HG03108 (cell line): ENCODE results near the gene IL20RA.
A peak's percentile ranks its signal among the peaks of the same experiment; 100 is the strongest.
"Not testable (repeated sequence)": the region's sequence is repeated elsewhere in the genome, so short reads cannot be mapped to it uniquely, and the experiment has no call there.

Experiments
- ATAC-seq: cut with Tn5 transposase; IDR thresholded peaks from one replicate; pipeline ENCODE4 v1.9.1; 2021; ENCODE audit warnings: moderate library complexity; ENCODE audit not compliant: unreplicated experiment

Gene IL20RA

DNA sequence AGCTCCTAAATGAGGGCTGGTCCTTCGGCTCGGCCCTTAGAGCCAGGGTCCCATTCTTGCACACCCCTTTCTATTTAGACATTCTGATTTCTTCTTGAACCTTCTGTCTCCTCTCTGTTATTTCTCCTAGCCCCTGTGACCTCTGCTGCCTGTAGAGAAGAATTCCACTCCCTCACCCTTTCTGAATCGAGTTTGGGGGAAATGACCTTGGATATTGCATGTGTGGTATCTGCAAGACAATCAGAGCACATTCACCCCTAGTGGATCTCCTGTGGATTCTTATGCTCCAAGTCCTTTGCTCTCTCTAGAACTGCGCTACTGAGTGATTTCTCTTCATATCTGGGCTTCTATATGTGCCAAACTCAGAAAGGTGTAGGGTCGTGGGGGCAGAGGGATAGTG, 67.7 kb downstream of the IL20RA start:
- ATAC-seq = no peak

- ATAC-seq = no peak
These were observed 69.6 kb downstream of the IL20RA start for GRCh38 chr6:136975089-136975715.

DNA sequence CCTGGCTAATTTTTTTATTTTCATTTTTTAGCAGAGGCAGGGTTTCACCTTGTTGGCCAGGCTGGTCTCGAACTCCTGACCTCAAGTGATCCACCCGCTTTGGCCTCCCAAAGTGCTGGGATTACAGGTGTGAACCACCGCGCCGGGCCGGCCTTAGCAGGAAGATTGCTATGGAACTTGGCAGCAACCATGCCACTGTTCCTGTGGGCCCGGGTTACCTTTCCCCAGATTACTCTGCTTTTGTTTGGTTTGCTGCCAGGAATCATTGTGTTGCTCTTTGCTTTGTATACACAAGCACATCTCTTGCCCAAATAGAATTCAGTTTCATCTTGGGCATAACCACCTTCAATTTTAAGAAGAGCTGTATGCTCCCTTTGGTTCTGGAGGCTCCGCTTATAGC, 71.0 kb downstream of the IL20RA start:
- ATAC-seq = not testable (repeated sequence)

GRCh38 chr6:136971609-136972008, 73.2 kb downstream of the IL20RA start:
- no peak for ATAC-seq

DNA sequence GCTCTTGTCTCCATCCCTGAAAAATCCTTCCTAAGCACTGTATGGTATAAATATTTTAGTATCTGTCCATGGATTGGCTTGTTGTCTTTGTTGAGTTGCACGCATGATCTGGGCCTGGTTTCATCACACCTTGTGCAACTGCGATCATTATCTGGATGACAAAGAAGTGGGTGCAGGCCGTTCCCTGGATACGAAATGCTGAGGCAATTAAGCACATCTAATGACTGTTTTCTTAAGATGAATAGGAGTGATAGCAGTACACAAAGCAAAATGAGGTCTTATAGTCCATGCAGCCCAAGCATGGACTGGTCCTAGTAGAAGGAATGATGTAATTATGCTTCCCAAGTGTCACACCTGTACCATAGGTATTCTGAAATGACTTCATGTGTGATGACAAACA, 74.8 kb downstream of the IL20RA start:
- no peak for ATAC-seq

DNA sequence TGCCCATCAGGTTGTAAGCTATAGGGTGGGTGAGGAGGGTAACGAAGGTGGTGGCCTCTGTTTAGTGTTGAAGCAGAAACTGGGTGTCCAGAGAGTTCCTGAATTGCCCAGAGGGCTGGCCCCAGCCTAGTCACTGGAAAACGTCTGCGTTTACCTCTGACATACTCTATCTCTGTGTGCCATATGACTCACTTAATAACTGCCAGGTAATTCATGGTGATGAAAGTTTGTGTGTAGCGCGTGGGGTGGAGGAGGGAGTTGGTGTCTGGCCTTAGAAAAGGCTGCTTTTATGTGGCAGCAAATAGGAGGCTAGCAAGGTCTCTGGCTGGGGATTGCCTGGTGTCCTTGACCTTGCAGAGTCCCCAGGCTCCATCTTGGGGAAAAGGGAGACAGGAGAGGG, 75.3 kb downstream of the IL20RA start:
- ATAC-seq = no peak

- ATAC-seq = no peak
These were observed 75.9 kb downstream of the IL20RA start for GRCh38 chr6:136968837-136969236.

DNA sequence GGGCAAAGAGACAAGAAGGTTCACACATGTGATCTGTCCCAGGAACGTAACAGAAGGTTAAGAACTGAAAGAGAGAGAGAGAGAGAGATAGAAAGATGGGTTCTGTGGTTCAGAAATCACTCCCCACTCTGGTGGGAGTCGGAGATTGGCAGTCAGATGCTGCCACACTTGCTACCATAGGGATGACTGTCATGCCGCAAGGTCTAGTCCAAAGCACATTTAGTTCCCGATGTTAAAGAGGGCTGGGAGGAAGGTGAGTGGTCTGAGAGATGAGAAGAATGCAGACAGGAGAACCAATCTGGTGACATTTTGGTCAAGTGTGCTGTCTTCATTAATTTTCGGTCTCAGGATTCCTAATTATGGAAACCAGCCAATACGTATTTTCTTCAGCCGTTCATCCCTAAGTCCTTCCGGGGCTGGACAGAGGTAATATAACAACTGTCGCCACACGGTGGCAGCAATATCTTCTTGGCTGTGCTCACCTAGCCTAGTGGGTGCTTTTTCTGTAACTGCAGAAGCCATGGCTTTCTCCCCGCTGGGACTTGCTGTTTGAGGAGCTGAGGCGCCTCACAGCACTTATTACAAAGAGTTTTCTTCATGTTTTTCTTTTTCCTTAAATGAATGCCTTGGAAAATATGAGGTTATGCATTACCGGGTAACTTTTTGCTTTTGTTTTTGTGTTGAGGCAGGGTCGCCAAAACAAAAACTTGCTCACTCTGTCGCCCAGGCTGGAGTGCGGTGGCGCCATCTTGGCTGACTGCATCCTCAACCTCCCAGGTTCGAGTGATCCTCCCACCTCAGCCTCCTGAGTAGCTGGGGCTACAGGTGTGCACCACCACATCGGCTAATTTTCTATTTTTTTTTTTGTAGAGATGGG, 76.7 kb downstream of the IL20RA start:
- ATAC-seq = peak; percentile 84

DNA sequence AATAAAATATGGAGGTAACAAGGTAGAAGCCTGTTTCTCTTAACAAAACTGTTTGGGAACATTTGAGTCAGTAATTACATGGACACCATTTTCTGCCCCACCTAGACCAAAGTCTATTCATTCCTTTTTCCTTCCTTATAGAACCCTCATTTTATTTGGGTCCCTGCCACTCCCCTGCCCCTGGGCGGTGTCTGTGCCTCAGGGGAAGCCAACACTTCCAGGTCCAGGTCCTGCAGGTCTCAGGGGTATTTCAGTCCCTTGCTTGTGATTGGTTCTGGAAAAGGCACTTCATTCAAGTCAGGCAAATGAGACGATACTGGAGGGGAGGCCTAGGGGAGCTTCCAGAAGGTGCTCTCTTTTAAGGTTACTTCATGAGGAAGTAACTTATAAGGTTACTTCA, 80.4 kb downstream of the IL20RA start:
- ATAC-seq = no peak

- no peak for ATAC-seq
These were observed 81.5 kb downstream of the IL20RA start for GRCh38 chr6:136963259-136963658.

- ATAC-seq = no peak
These were observed 82.1 kb downstream of the IL20RA start for GRCh38 chr6:136962661-136963060.

DNA sequence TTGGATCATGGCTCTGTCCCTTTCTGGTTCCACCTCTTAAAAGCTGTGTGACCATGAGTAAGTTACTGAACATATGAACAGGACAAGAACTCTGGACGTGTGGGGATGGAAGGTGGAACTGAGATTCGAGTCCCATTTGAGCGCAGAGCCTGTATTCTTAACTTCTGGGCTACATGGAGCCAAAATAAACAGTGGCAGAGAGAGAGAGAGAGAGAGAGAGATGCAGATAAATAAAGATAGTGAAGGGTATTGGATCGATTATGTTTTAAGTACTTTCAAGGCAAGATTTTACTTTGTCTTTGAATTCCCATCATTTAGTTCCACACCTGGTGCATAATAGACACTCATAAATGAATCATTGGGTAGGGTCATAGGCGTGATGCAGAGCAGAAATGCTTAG, 82.9 kb downstream of the IL20RA start:
- ATAC-seq = no peak

- no peak for ATAC-seq
These were observed 84.0 kb downstream of the IL20RA start for GRCh38 chr6:136960781-136961180.

DNA sequence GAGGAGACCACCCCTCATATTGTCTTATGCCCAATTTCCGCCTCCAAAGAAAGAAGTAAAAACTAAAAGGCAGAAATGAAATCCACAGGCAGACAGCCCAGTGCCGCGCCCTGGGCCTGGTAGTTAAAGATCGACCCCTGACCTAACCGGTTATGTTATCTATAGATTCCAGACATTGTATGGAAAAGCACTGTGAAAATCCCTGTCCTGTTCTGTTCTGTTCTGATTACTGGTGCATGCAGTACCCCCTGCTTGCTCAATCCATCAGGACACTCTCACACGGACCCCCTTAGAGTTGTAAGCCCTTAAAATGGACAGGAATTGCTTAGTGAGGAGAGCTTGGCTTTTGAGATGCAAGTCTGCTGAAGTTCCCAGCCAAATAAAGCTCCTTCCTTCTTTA, 84.8 kb downstream of the IL20RA start:
- not testable (repeated sequence) for ATAC-seq

DNA sequence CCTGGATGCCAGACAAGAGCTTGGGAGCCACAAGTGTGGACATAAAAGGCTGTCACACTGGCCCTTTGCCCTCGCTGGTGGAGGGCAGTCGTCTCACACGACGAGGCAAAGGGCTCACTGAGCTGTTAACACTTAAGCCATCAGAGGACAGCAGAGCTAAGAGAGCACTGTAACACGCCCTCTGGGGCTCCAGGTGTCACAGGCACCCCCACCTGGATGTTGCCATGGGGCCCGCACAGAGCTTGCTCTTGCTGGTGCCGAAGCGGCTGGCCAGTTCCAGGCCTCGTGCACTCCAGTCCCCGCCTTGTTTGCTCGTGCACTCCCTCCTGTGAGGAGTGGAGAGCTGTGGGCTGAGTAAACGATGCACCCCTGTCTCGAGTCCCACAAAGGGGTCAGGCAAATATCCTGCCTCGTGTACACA, 85.3 kb downstream of the IL20RA start:
- ATAC-seq = no peak

DNA sequence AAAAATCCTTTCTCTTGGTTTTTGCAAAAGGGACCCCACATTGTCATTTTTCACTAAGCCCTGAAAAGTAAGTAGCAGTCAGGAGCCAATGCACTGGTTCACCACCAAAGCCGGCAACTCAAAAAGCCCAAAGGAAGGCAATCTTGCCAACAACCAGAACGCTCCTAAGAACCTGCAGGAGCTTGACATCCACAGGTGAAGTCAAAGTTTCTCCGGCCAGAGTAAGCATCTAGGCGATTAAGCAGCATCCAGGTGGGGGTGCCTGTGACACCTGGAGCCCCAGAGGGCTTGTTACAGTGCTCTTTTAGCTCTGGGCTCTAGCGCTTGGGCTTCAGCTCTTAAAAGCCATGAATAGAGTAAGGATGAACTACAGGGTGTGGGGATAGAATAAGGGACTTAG, 86.6 kb downstream of the IL20RA start:
- ATAC-seq = no peak

GRCh38 chr6:136956590-136957544, 87.9 kb downstream of the IL20RA start:
- ATAC-seq = no peak

- no peak for ATAC-seq
These were observed 89.6 kb downstream of the IL20RA start for GRCh38 chr6:136955123-136955522.

DNA sequence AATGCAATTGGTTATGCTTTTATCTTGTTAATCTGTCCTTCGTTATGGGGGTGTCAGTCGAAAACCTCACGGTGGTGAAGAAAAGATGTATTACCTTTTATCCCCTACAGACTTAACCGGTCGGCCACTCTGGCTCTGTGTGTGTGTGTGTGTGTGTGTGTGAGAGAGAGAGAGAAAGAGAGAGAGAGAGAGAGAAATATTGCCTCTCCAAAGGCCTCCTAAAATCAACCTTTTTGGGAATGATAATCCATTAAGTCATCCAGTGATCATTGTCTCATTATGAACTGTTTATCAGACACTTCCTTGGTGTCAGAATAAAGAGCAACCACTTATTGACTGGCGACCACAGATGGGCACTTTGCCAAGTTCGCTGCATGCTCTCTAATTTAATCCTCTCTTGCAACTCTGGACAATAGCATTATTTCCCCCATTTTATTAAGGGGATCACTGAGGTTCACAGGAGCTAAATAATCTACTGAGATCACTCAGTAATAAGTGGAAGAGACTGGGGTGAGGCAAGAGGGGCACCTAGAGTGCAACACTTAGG, 92.0 kb downstream of the IL20RA start:
- ATAC-seq = no peak

DNA sequence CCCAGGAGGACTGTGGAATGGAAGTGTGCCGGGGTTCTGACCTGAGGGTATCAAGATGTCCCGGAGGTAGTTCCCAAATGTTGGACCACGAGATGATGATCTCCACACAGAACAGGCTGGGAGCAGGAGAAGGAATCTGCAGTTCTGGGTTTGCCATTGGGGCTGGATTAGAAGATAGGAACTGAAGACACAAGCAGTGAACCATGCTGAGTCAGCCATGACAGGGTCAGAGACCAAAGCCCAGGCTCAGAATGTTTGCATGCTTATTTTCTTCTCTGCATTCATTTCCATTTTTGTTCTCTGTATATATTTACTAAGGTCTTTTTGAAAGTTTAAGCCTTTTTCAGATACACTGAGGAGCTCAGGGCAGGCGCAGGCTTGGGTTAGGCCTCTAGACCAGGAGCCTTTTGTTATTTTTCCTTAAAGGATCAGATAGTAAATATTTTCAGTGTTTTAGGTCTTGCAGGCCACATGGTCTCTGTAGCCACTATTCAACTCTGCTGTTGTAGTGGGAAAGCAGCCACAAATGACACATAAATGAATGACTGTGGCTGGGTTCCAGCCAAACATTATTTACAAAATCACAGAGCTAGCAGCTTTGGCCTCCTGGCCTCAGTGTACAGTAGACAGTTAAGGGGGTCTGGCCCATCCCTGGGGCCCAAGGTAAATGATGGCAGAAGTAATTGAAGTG, 94.2 kb downstream of the IL20RA start:
- ATAC-seq = no peak
